ENCODE results near the gene HAUS8. TPM values are rescaled to one million over a fixed set of nuclear protein-coding genes. Genes with fewer than 3 reads are reported as not detected.

Gene HAUS8
- total RNA-seq (10 to 100 TPM; 33.4 to 36.4 TPM), polyA plus RNA-seq (9.7 TPM)

GRCh38 chr19:17075035-17075863, at the start of gene HAUS8, which contains the start of gene MYO9B:
Gene HAUS8, minus strand, starts transcription at chr19:17075452. Its CDS starts 30 bp downstream, at chr19:17075422.
Gene MYO9B, plus strand, starts transcription at chr19:17075777. Its CDS starts 25,941 bp downstream, at chr19:17101718.
- Histone ChIP-seq H3K27me3 (ENCODE audit: insufficient read depth, low read length, poor library complexity, severe bottlenecking) (no peaks in the 10 kb centered on the region), H3K27ac (ENCODE audit: low read depth, low read length) (peak within 1 kb of the TSS; percentile 88), H3K4me3 (ENCODE audit: low read length) (peak within 1 kb of the TSS; percentile 86), H3K4me1 (ENCODE audit: insufficient read depth, low read length) (peaks cover 43% of the 10 kb centered on the region), H3K36me3 (ENCODE audit: insufficient read depth, low read length) (no peaks in the 10 kb centered on the region), H3K9me3 (ENCODE audit: low read length) (no peaks in the 10 kb centered on the region)
- Mint-ChIP-seq H3K9me3 (peaks cover 0 to 2% (median 0%) of the 10 kb centered on the region in 5 donors), H3K4me1 (peaks cover 53 to 72% (median 58%) of the 10 kb centered on the region in 3 donors), H3K4me3 (peak within 1 kb of the TSS; percentile 96 to 100 (median 99)), H3K36me3 (peaks cover 0 to 50% (median 0%) of the 10 kb centered on the region in 3 donors), H3K27ac (peak within 1 kb of the TSS; percentile 90 to 99 (median 98)), H3K27me3 (no peaks in the 10 kb centered on the region)
- DNase-seq: peak; percentile 100
- POLR2A ChIA-PET: interaction anchor here (1.0 to 2.8 kb wide), 7 partner anchors 9 to 258 kb away, joined by 4 to 19 read pairs (median 9); partner anchors contain the start of genes OCEL1 and USE1
- CTCF ChIA-PET: interaction anchor here (1.1 to 2.7 kb wide), 8 partner anchors 10 to 258 kb away, joined by 3 to 7 read pairs (median 4); partner anchors contain the start of genes ANKLE1 and OCEL1

GRCh38 chr19:17124025-17124424, 48.8 kb upstream of the HAUS8 start:
- H3K4me3 Mint-ChIP-seq: peak overlapping the region in 4 of 7 donors; percentile 8 to 95 (median 74)
- no peaks in the 10 kb centered on the region for H3K27me3 ChIP-seq (ENCODE audit: insufficient read depth, low read length, poor library complexity, severe bottlenecking)
- H3K36me3 ChIP-seq (ENCODE audit: insufficient read depth, low read length): no peaks in the 10 kb centered on the region
- peak overlapping the region; percentile 72 to 100 (median 97) for H3K27ac Mint-ChIP-seq
- H3K27me3 Mint-ChIP-seq: no peaks in the 10 kb centered on the region
- no peaks in the 10 kb centered on the region for H3K9me3 ChIP-seq (ENCODE audit: low read length)
- H3K4me1 Mint-ChIP-seq: peaks cover 43 to 81% (median 74%) of the 10 kb centered on the region in 3 donors
- H3K4me3 ChIP-seq (ENCODE audit: low read length): no peak overlapping the region
- CTCF ChIA-PET: interaction anchor here (1.4 kb wide), 1 partner anchor 20 kb away, joined by 3 read pairs; no protein-coding TSS in a partner anchor
- POLR2A ChIA-PET: no interaction called here
- no peak for DNase-seq
- no peaks in the 10 kb centered on the region for H3K9me3 Mint-ChIP-seq
- peaks cover 0 to 32% (median 4%) of the 10 kb centered on the region in 3 donors for H3K36me3 Mint-ChIP-seq
- peaks cover 41% of the 10 kb centered on the region for H3K4me1 ChIP-seq (ENCODE audit: insufficient read depth, low read length)
- no peak overlapping the region for H3K27ac ChIP-seq (ENCODE audit: low read depth, low read length)

GRCh38 chr19:17123041-17123440, 47.8 kb upstream of the HAUS8 start:
- H3K9me3 ChIP-seq (ENCODE audit: low read length): no peaks in the 10 kb centered on the region
- no peaks in the 10 kb centered on the region for H3K36me3 ChIP-seq (ENCODE audit: insufficient read depth, low read length)
- Mint-ChIP-seq H3K9me3 (no peaks in the 10 kb centered on the region), H3K4me1 (peaks cover 43 to 80% (median 79%) of the 10 kb centered on the region in 3 donors), H3K27ac (peak overlapping the region; percentile 43 to 95 (median 76)), H3K4me3 (no peak overlapping the region), H3K27me3 (no peaks in the 10 kb centered on the region), H3K36me3 (peaks cover 0 to 30% (median 4%) of the 10 kb centered on the region in 3 donors)
- ChIA-PET POLR2A (no interaction called here), CTCF (no interaction called here)
- DNase-seq: no peak
- no peak overlapping the region for H3K4me3 ChIP-seq (ENCODE audit: low read length)
- H3K27ac ChIP-seq (ENCODE audit: low read depth, low read length): no peak overlapping the region
- no peaks in the 10 kb centered on the region for H3K27me3 ChIP-seq (ENCODE audit: insufficient read depth, low read length, poor library complexity, severe bottlenecking)
- peaks cover 41% of the 10 kb centered on the region for H3K4me1 ChIP-seq (ENCODE audit: insufficient read depth, low read length)

- Histone ChIP-seq H3K36me3 (ENCODE audit: insufficient read depth, low read length) (no peaks in the 10 kb centered on the region), H3K4me3 (ENCODE audit: low read length) (no peak overlapping the region), H3K27ac (ENCODE audit: low read depth, low read length) (no peak overlapping the region), H3K4me1 (ENCODE audit: insufficient read depth, low read length) (peaks cover 31% of the 10 kb centered on the region), H3K27me3 (ENCODE audit: insufficient read depth, low read length, poor library complexity, severe bottlenecking) (no peaks in the 10 kb centered on the region), H3K9me3 (ENCODE audit: low read length) (no peaks in the 10 kb centered on the region)
- Mint-ChIP-seq H3K4me1 (peaks cover 37 to 76% (median 74%) of the 10 kb centered on the region in 3 donors), H3K4me3 (no peak overlapping the region), H3K36me3 (peaks cover 0 to 33% (median 4%) of the 10 kb centered on the region in 3 donors), H3K27me3 (no peaks in the 10 kb centered on the region), H3K27ac (peak overlapping the region in 7 of 8 donors; percentile 23 to 87 (median 68)), H3K9me3 (no peaks in the 10 kb centered on the region)
- no peak for DNase-seq
- CTCF ChIA-PET: interaction anchor here (1.0 kb wide), 1 partner anchor 62 kb away, joined by 4 read pairs; no protein-coding TSS in a partner anchor
- POLR2A ChIA-PET: no interaction called here
These were observed 46.6 kb upstream of the HAUS8 start for GRCh38 chr19:17121736-17122293.

- CTCF ChIA-PET: no interaction called here
- no peaks in the 10 kb centered on the region for H3K9me3 Mint-ChIP-seq
- H3K4me1 Mint-ChIP-seq: peaks cover 25 to 60% (median 57%) of the 10 kb centered on the region in 3 donors
- peaks cover 0 to 50% (median 6%) of the 10 kb centered on the region in 3 donors for H3K36me3 Mint-ChIP-seq
- no peaks in the 10 kb centered on the region for H3K36me3 ChIP-seq (ENCODE audit: insufficient read depth, low read length)
- no peak overlapping the region for H3K4me3 ChIP-seq (ENCODE audit: low read length)
- H3K27ac Mint-ChIP-seq: peak overlapping the region in 4 of 8 donors; percentile 3 to 57 (median 41)
- POLR2A ChIA-PET: no interaction called here
- peaks cover 6% of the 10 kb centered on the region for H3K4me1 ChIP-seq (ENCODE audit: insufficient read depth, low read length)
- no peaks in the 10 kb centered on the region for H3K27me3 Mint-ChIP-seq
- no peak overlapping the region for H3K4me3 Mint-ChIP-seq
- H3K27ac ChIP-seq (ENCODE audit: low read depth, low read length): no peak overlapping the region
- no peaks in the 10 kb centered on the region for H3K27me3 ChIP-seq (ENCODE audit: insufficient read depth, low read length, poor library complexity, severe bottlenecking)
- DNase-seq: no peak
- no peaks in the 10 kb centered on the region for H3K9me3 ChIP-seq (ENCODE audit: low read length)
These were observed 43.7 kb upstream of the HAUS8 start for GRCh38 chr19:17118957-17119356.

GRCh38 chr19:17116996-17117702, 41.9 kb upstream of the HAUS8 start:
- Mint-ChIP-seq H3K27me3 (no peaks in the 10 kb centered on the region), H3K4me1 (peaks cover 28 to 58% (median 47%) of the 10 kb centered on the region in 3 donors), H3K27ac (peak overlapping the region in 5 of 8 donors; percentile 36 to 87 (median 64)), H3K4me3 (no peak overlapping the region), H3K36me3 (peaks cover 0 to 60% (median 6%) of the 10 kb centered on the region in 3 donors), H3K9me3 (no peaks in the 10 kb centered on the region)
- H3K27ac ChIP-seq (ENCODE audit: low read depth, low read length): no peak overlapping the region
- no peak for DNase-seq
- H3K4me3 ChIP-seq (ENCODE audit: low read length): no peak overlapping the region
- H3K4me1 ChIP-seq (ENCODE audit: insufficient read depth, low read length): no peaks in the 10 kb centered on the region
- POLR2A ChIA-PET: no interaction called here
- no peaks in the 10 kb centered on the region for H3K9me3 ChIP-seq (ENCODE audit: low read length)
- H3K27me3 ChIP-seq (ENCODE audit: insufficient read depth, low read length, poor library complexity, severe bottlenecking): no peaks in the 10 kb centered on the region
- CTCF ChIA-PET: interaction anchor here (1.0 kb wide), 1 partner anchor 9 kb away, joined by 3 read pairs; no protein-coding TSS in a partner anchor
- H3K36me3 ChIP-seq (ENCODE audit: insufficient read depth, low read length): no peaks in the 10 kb centered on the region

- Histone ChIP-seq H3K4me3 (ENCODE audit: low read length) (no peak overlapping the region), H3K27ac (ENCODE audit: low read depth, low read length) (no peak overlapping the region), H3K27me3 (ENCODE audit: insufficient read depth, low read length, poor library complexity, severe bottlenecking) (no peaks in the 10 kb centered on the region), H3K36me3 (ENCODE audit: insufficient read depth, low read length) (peaks cover 7% of the 10 kb centered on the region), H3K4me1 (ENCODE audit: insufficient read depth, low read length) (peaks cover 11% of the 10 kb centered on the region), H3K9me3 (ENCODE audit: low read length) (no peaks in the 10 kb centered on the region)
- ChIA-PET CTCF (no interaction called here), POLR2A (no interaction called here)
- Mint-ChIP-seq H3K4me3 (no peak overlapping the region), H3K27me3 (no peaks in the 10 kb centered on the region), H3K9me3 (no peaks in the 10 kb centered on the region), H3K27ac (peak overlapping the region in 2 of 8 donors; percentile 47 to 66), H3K4me1 (peaks cover 39 to 62% (median 42%) of the 10 kb centered on the region in 3 donors), H3K36me3 (peaks cover 0 to 71% (median 9%) of the 10 kb centered on the region in 3 donors)
- no peak for DNase-seq
These were observed 39.2 kb upstream of the HAUS8 start for GRCh38 chr19:17114414-17114831.
